MM.1S (cell line): Measurements from ENCODE around the gene ZNF593.

Source experiments
- DNase-seq: peaks from one replicate; pipeline ENCODE4 v3.0.0-alpha.2; 2015
- H2AFZ ChIP-seq: fragments of 300-600 bp; sonication (generic); 2 replicates; pipeline ENCODE4 v1.6.0; 2016; ENCODE audit warnings: antibody characterized with exemption, low read length
- H3F3A ChIP-seq: fragments of 300-600 bp; sonication (generic); 2 replicates; pipeline ENCODE4 v1.6.1; 2016; ENCODE audit warnings: mild to moderate bottlenecking, antibody characterized with exemption, low read length, moderate library complexity, mixed read lengths; ENCODE audit not compliant: insufficient read depth
- H3K27ac ChIP-seq: fragments of 300-600 bp; sonication (generic); 2 replicates; pipeline ENCODE4 v1.5.1; 2016; ENCODE audit warnings: mild to moderate bottlenecking, low read length
- H3K27me3 ChIP-seq: fragments of 300-600 bp; sonication (generic); replicated peaks from 2 replicates; pipeline ENCODE4 v1.6.0; 2016; ENCODE audit warnings: low read length; ENCODE audit not compliant: insufficient read depth
- H3K36me3 ChIP-seq: fragments of 300-600 bp; sonication (generic); replicated peaks from 2 replicates; pipeline ENCODE4 v1.6.1; 2016; ENCODE audit warnings: mild to moderate bottlenecking, low read length, mixed read lengths; ENCODE audit not compliant: insufficient read depth
- H3K4me1 ChIP-seq: fragments of 300-600 bp; sonication (generic); 2 replicates; pipeline ENCODE4 v1.6.1; 2016; ENCODE audit warnings: low read length, mixed read lengths
- H3K4me2 ChIP-seq: fragments of 300-600 bp; sonication (generic); 2 replicates; pipeline ENCODE4 v1.6.0; 2016; ENCODE audit warnings: low read depth, low read length
- H3K4me3 ChIP-seq: fragments of 300-600 bp; sonication (generic); 2 replicates; pipeline ENCODE4 v1.5.1; 2016; ENCODE audit warnings: low read length, mixed read lengths
- H3K79me2 ChIP-seq: fragments of 300-600 bp; sonication (generic); 2 replicates; pipeline ENCODE4 v1.6.1; 2016; ENCODE audit warnings: mixed run types, low read length, mixed read lengths
- H3K9ac ChIP-seq: fragments of 300-600 bp; sonication (generic); 2 replicates; pipeline ENCODE4 v1.6.1; 2016; ENCODE audit warnings: low read length, mixed read lengths
- H3K9me2 ChIP-seq: fragments of 300-600 bp; sonication (generic); replicated peaks from 2 replicates; pipeline ENCODE4 v1.6.1; 2016; ENCODE audit warnings: mild to moderate bottlenecking, low read length, mixed read lengths; ENCODE audit not compliant: insufficient read depth
- H3K9me3 ChIP-seq: fragments of 300-600 bp; sonication (generic); replicated peaks from 2 replicates; pipeline ENCODE4 v1.6.1; 2016; ENCODE audit warnings: mild to moderate bottlenecking, low read length, mixed read lengths; ENCODE audit not compliant: insufficient read depth
- H4K20me1 ChIP-seq: fragments of 300-600 bp; sonication (generic); 2 replicates; pipeline ENCODE4 v1.6.1; 2016; ENCODE audit warnings: mild to moderate bottlenecking, low read length, moderate library complexity, mixed read lengths; ENCODE audit not compliant: insufficient read depth
- EZH2 ChIP-seq: fragments of 300-600 bp; sonication (generic); optimal IDR thresholded peaks from 2 replicates; pipeline ENCODE3; 2017; ENCODE audit warnings: low read depth, mild to moderate bottlenecking, antibody characterized with exemption, low read length, mixed read lengths
- EZH2phosphoT487 ChIP-seq: fragments of 300-600 bp; sonication (generic); IDR thresholded peaks from 2 replicates; pipeline ENCODE4 v1.6.1; 2018; ENCODE audit warnings: antibody characterized with exemption, low read length
- TF ChIP-seq, protein P1 (sequence below): fragments of 300-600 bp; sonication (generic); IDR thresholded peaks from 2 replicates; pipeline ENCODE4 v1.5.1; 2016; ENCODE audit warnings: antibody characterized with exemption, low read length, mixed read lengths

The ZNF593 gene

DNA sequence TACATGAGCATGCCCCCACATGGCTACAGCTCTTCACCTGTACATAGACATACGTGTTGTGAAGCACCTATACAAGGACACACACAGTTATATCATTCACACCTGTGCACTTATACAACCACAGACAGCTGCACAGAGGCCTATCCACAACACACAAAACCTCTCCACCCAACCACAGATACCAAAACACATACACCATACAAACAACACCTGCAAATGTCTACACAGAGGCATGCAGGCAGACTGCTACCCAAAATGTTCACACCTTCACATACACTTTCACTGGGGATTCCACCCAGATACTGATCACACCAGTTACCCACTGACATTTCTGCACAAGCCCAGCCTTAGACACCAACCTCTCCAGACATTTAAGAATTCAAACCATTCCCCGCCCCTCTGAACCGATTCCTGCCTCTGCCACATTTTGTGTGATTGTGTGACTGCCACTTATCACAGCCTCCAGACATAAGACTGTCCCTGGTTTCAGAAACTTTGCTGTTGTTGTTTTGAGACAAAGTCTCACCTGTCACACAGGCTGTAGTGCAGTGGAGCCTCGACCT, 2.9 kb upstream of the ZNF593 start:
- Histone ChIP-seq H3K9me2 (no peaks in the 10 kb centered on the region), H3K36me3 (no peaks in the 10 kb centered on the region), H3K4me1 (peaks cover 6% of the 10 kb centered on the region; the same call in 1 of the 2 replicates), H3K4me2 (no peak overlapping the region), H3K27me3 (peaks cover 18% of the 10 kb centered on the region), H4K20me1 (no peaks in the 10 kb centered on the region), H2AFZ (no peak overlapping the region), H3K79me2 (peaks cover 14% of the 10 kb centered on the region), H3K9me3 (no peaks in the 10 kb centered on the region), H3K9ac (no peak overlapping the region), H3K27ac (no peak overlapping the region), H3F3A (no peaks in the 10 kb centered on the region), H3K4me3 (no peak overlapping the region)
- DNase-seq = no peak
- TF ChIP-seq, protein P1, sequence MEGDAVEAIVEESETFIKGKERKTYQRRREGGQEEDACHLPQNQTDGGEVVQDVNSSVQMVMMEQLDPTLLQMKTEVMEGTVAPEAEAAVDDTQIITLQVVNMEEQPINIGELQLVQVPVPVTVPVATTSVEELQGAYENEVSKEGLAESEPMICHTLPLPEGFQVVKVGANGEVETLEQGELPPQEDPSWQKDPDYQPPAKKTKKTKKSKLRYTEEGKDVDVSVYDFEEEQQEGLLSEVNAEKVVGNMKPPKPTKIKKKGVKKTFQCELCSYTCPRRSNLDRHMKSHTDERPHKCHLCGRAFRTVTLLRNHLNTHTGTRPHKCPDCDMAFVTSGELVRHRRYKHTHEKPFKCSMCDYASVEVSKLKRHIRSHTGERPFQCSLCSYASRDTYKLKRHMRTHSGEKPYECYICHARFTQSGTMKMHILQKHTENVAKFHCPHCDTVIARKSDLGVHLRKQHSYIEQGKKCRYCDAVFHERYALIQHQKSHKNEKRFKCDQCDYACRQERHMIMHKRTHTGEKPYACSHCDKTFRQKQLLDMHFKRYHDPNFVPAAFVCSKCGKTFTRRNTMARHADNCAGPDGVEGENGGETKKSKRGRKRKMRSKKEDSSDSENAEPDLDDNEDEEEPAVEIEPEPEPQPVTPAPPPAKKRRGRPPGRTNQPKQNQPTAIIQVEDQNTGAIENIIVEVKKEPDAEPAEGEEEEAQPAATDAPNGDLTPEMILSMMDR = no peak
- TF ChIP-seq EZH2 (no peak), EZH2phosphoT487 (no peak)

DNA sequence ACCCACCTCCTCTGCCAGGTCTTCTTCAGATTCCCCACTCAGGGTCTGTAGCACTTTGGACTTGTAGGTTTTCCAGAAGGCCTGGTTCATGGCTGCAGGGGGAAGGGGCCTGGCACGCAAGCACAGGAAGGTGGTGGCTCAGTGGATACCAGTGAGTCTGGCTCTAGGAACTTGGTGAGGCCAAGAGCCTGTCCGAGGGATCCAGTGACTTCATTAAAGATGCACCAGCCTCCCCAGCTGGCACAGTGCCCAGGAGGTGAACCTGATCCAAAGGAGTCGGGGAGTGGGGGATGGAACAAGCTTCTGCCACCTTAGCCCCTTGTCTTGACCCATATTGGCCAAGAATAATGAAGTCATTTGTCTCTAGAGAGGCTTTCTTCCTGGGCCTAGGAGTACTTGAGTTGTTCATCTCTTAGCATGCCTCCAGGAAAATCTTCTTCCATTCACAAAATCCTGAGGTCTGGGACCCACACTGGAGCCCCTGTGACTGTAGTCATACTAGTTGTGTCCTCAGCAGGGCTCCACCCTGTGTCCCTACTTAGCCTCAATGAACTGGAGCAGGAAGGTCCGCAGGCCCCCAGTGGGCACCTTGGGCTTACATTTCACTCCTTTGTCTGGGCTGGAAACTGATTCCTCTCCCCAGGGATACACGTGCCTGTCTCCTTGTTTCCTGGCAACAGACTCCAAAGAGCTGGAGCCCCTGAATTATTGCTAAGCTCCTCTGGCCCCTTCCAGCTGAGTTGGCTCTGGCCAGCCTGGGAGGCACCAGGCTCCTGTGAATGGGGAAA, 1.1 kb upstream of the ZNF593 start, which contains the start of gene C1orf232:
Gene C1orf232, minus strand, starts transcription at position 554 of the 788 bp plus-strand sequence. Its CDS starts 464 bp downstream, at position 90.
- Histone ChIP-seq H3K9ac (peak within 1 kb of the TSS; percentile 90), H3K4me3 (peak within 1 kb of the TSS; percentile 90), H3K4me2 (peak within 1 kb of the TSS; percentile 94), H3K9me3 (no peaks in the 10 kb centered on the region), H3K9me2 (no peaks in the 10 kb centered on the region), H3K4me1 (peaks cover 6% of the 10 kb centered on the region; the same call in 1 of the 2 replicates), H3K27me3 (peaks cover 3% of the 10 kb centered on the region; the same call in 1 of the 2 replicates), H3F3A (no peaks in the 10 kb centered on the region), H3K36me3 (no peaks in the 10 kb centered on the region), H2AFZ (peak within 1 kb of the TSS; percentile 94), H3K79me2 (peaks cover 14% of the 10 kb centered on the region), H3K27ac (peak within 1 kb of the TSS; percentile 30; the same call in 1 of the 2 replicates), H4K20me1 (no peaks in the 10 kb centered on the region)
- no peak for DNase-seq
- no peak for TF ChIP-seq EZH2
- no peak for TF ChIP-seq EZH2phosphoT487

DNA sequence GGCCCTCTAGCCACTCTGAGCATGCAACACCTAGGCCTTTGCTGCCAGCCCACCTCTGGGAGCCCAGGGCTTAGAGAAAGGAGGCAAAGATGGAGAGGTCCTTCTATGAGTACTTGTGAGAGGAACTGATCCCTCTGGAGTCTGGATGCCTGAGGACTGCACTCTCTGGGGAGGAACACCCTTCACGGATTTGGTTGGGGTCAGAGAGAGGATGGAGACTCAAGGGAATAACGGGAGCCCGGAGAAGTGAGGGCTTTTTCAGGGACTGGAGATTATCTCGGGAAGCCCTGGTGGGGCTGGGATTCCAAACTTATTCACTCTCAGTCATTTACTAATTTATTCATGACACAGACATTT, 532 bp upstream of the ZNF593 start:
- H3K4me1 ChIP-seq = peaks cover 6% of the 10 kb centered on the region; the same call in 1 of the 2 replicates
- H3K4me2 ChIP-seq = peak overlapping the region; percentile 94; the same call in 1 of the 2 replicates
- no peaks in the 10 kb centered on the region for H3K9me3 ChIP-seq
- H3F3A ChIP-seq = no peaks in the 10 kb centered on the region
- H3K9me2 ChIP-seq = no peaks in the 10 kb centered on the region
- H3K27ac ChIP-seq = no peak overlapping the region
- H3K9ac ChIP-seq = no peak overlapping the region; the same call in 1 of the 2 replicates
- H4K20me1 ChIP-seq = no peaks in the 10 kb centered on the region
- H3K4me3 ChIP-seq = no peak overlapping the region; the same call in 1 of the 2 replicates
- no peaks in the 10 kb centered on the region for H3K36me3 ChIP-seq
- TF ChIP-seq EZH2 = no peak
- TF ChIP-seq, protein P1 = no peak
- no peak for TF ChIP-seq EZH2phosphoT487
- no peak for DNase-seq
- H3K79me2 ChIP-seq = peaks cover 14% of the 10 kb centered on the region
- no peaks in the 10 kb centered on the region; the same call in 1 of the 2 replicates for H3K27me3 ChIP-seq
- H2AFZ ChIP-seq = peak overlapping the region; percentile 94
